ENCODE results near the gene KRTAP12-4.

DNA sequence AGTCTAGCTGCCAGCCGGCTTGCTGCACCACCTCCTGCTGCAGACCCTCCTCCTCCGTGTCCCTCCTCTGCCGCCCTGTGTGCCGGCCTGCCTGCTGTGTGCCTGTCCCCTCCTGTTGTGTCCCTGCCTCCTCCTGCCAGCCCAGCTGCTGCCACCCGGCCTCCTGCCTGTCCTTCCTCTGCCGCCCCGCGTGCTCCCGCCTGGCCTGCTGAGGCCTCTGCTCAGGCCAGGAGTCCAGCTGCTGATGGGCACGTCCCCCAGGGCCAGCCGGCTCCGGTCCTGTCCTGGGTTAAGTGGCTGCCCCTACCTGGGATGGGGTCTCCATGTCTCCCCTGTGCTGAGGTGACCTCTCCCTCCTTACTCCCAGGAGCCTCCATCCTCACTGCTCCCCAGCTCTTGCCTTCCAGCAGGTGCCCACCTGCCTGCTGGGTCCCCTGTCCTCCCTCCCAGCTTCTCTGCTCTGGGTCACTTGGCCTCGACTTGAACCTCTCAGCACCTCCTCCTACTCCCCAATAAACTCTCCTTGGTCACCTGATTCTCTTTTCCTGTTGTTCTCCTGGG is 41.7 kb downstream of the KRTAP12-4 start:
- TF ChIP-seq POLR2AphosphoS5 (IDR thresholded peaks at IDR 0.05; ENCODE audit: low read depth, low read length) (no peak), TAF1 (IDR thresholded peaks at IDR 0.05; ENCODE audit: borderline replicate concordance, insufficient read depth, low read length) (no peak), SIN3A (IDR thresholded peaks at IDR 0.05; ENCODE audit: borderline replicate concordance, insufficient read depth, low read length) (no peak), REST (IDR thresholded peaks at IDR 0.05; ENCODE audit: insufficient read depth in 1 of 2, low read depth in 2 of 2, low read length in 2 of 2) (no peak), FOXP2 (optimal IDR thresholded peaks at IDR 0.05; ENCODE audit: borderline replicate concordance, extremely low read depth, extremely low read length, insufficient read depth) (no peak)

Data from PFSK-1 (cell line).